H1 (cell line): ENCODE data around the gene CIZ1. TPM values are rescaled to one million over a fixed set of nuclear protein-coding genes. Genes with fewer than 3 reads are reported as not detected.

ENCODE experiments used
- CTCF ChIA-PET: fragments of 300-600 bp; sonication (Branson Sonifier 250); formaldehyde crosslinking; loops from one replicate; lab custom pipeline; 2021; ENCODE audit not compliant: partially characterized antibody; lab: Charles Lee
- POLR2A ChIA-PET: fragments of 300-600 bp; sonication (Branson Sonifier 250); formaldehyde crosslinking; loops from one replicate; lab custom pipeline; 2021; ENCODE audit warnings: inconsistent platforms; ENCODE audit not compliant: partially characterized antibody; lab: Charles Lee
- DNase-seq, 2 experiments: peaks; one replicate each; pipeline versions ENCODE4 v3.0.0 to v3.0.0-alpha.2; 2010 to 2022; ENCODE audit warnings: low spot score in 2 of 2, low read depth in 1 of 2, mixed read lengths in 1 of 2
- FAIRE-seq: peaks from 2 replicates; lab custom pipeline; 2011; peaks lifted over from hg19 to GRCh38; lab: Jason Lieb, UNC
- H2AFZ ChIP-seq: 2 replicates; pipeline ENCODE4 v1.8.1; 2012; ENCODE audit warnings: low read length, inconsistent platforms
- H2AK5ac ChIP-seq: 2 replicates; pipeline ENCODE4 v1.6.1; 2013; ENCODE audit warnings: low read depth, low read length
- H2BK120ac ChIP-seq: replicated peaks from 2 replicates; pipeline ENCODE3; 2013; ENCODE audit warnings: low read depth, low read length, inconsistent platforms
- H2BK12ac ChIP-seq: 2 replicates; pipeline ENCODE4 v1.6.1; 2013; ENCODE audit warnings: low read depth, low read length
- H2BK15ac ChIP-seq: 2 replicates; pipeline ENCODE4 v1.6.1; 2013; ENCODE audit warnings: low read length
- H2BK20ac ChIP-seq: 2 replicates; pipeline ENCODE4 v1.6.1; 2013; ENCODE audit warnings: low read length
- H2BK5ac ChIP-seq: 2 replicates; pipeline ENCODE4 v1.6.1; 2013; ENCODE audit warnings: low read depth, low read length
- H3K14ac ChIP-seq: 2 replicates; pipeline ENCODE4 v1.6.1; 2013; ENCODE audit warnings: inconsistent platforms; ENCODE audit not compliant: insufficient read length
- H3K18ac ChIP-seq: 2 replicates; pipeline ENCODE4 v1.6.1; 2013; ENCODE audit warnings: low read length; ENCODE audit errors: extremely low read depth
- H3K23ac ChIP-seq: 2 replicates; pipeline ENCODE4 v1.6.1; 2013; ENCODE audit warnings: inconsistent platforms; ENCODE audit not compliant: insufficient read length
- H3K23me2 ChIP-seq: 2 replicates; pipeline ENCODE4 v1.6.1; 2013; ENCODE audit warnings: low read depth, low read length
- H3K27ac ChIP-seq: 2 replicates; pipeline ENCODE4 v1.6.1; 2011; ENCODE audit warnings: low read depth, low read length, inconsistent platforms
- H3K27me3 ChIP-seq, 4 experiments: replicated peaks in 1 of 4; 1 replicate in 1 of 4; 2 replicates in 3 of 4; pipeline versions ENCODE4 v1.6.1 to v1.8.1; 2011 to 2013; ENCODE audit warnings: low read length in 3 of 4, mild to moderate bottlenecking in 3 of 4, inconsistent platforms in 2 of 4, mixed read lengths in 2 of 4, moderate library complexity in 1 of 4; ENCODE audit not compliant: control insufficient read depth in 3 of 4, insufficient read depth in 3 of 4; ENCODE audit errors: extremely low read depth in 1 of 4
- H3K36me3 ChIP-seq, 4 experiments: 2 replicates each; pipeline versions ENCODE4 v1.6.1 to v1.8.1; 2011 to 2013; ENCODE audit warnings: mild to moderate bottlenecking in 4 of 4, low read length in 3 of 4, moderate library complexity in 2 of 4, control low read depth in 1 of 4, inconsistent platforms in 1 of 4; ENCODE audit not compliant: insufficient read depth in 4 of 4, control insufficient read depth in 2 of 4
- H3K4ac ChIP-seq: replicated peaks from 2 replicates; pipeline ENCODE3; 2013; ENCODE audit warnings: low read length, low read depth, mixed read lengths, inconsistent platforms; ENCODE audit not compliant: insufficient read length
- H3K4me1 ChIP-seq, 4 experiments: replicated peaks in 1 of 4; 1 replicate in 1 of 4; 2 replicates in 3 of 4; pipeline versions ENCODE4 v1.6.1 to v1.8.1; 2011 to 2013; ENCODE audit warnings: low read length in 3 of 4, inconsistent platforms in 2 of 4, mixed read lengths in 1 of 4; ENCODE audit not compliant: insufficient read depth in 4 of 4, control insufficient read depth in 3 of 4
- H3K4me2 ChIP-seq, 2 experiments: 2 replicates each; pipeline versions ENCODE4 v1.6.1 to v1.8.1; 2011 to 2013; ENCODE audit warnings: low read depth in 2 of 2, low read length in 2 of 2, control low read depth in 1 of 2, inconsistent platforms in 1 of 2, mild to moderate bottlenecking in 1 of 2; ENCODE audit not compliant: insufficient read depth in 1 of 2
- H3K4me3 ChIP-seq, 4 experiments: fragments of 200-600, 300-600 bp in 1 of 4; sonication (generic), shearing (Covaris generic), sonication (Bioruptor Twin) in 1 of 4; 2 replicates each; pipeline versions ENCODE4 v1.5.1 to v1.8.1; 2011 to 2016; ENCODE audit warnings: low read length in 4 of 4, low read depth in 3 of 4, control low read depth in 2 of 4, inconsistent platforms in 2 of 4, mild to moderate bottlenecking in 2 of 4, mixed read lengths in 1 of 4, moderate library complexity in 1 of 4; ENCODE audit not compliant: insufficient read depth in 2 of 4; ENCODE audit errors: extremely low read depth in 1 of 4
- H3K56ac ChIP-seq: replicated peaks from 2 replicates; pipeline ENCODE3; 2013; ENCODE audit warnings: low read depth, mild to moderate bottlenecking, mixed read lengths, low read length, inconsistent platforms; ENCODE audit not compliant: insufficient read length
- H3K79me1 ChIP-seq: 2 replicates; pipeline ENCODE4 v1.6.1; 2013; ENCODE audit warnings: low read depth, low read length, control low read depth
- H3K79me2 ChIP-seq, 2 experiments: 2 replicates each; pipeline versions ENCODE4 v1.6.1 to v1.8.1; 2012 to 2013; ENCODE audit warnings: low read length in 2 of 2, mild to moderate bottlenecking in 2 of 2, inconsistent platforms in 1 of 2; ENCODE audit not compliant: insufficient read depth in 2 of 2, control insufficient read depth in 1 of 2
- H3K9ac ChIP-seq, 4 experiments: replicated peaks in 1 of 4; 1 replicate in 1 of 4; 2 replicates in 3 of 4; pipeline versions ENCODE4 v1.6.1 to v1.8.1; 2011 to 2013; ENCODE audit warnings: low read depth in 3 of 4, low read length in 3 of 4, control low read depth in 2 of 4, mild to moderate bottlenecking in 2 of 4, moderate library complexity in 2 of 4, inconsistent platforms in 1 of 4; ENCODE audit errors: extremely low read depth in 1 of 4
- H3K9me3 ChIP-seq, 2 experiments: 2 replicates each; pipeline versions ENCODE4 v1.6.1 to v1.8.1; 2012 to 2013; ENCODE audit warnings: mild to moderate bottlenecking in 2 of 2, moderate library complexity in 2 of 2, control low read depth in 1 of 2, inconsistent platforms in 1 of 2, low read depth in 1 of 2, low read length in 1 of 2, mixed read lengths in 1 of 2; ENCODE audit not compliant: insufficient read depth in 2 of 2
- H4K20me1 ChIP-seq, 2 experiments: replicated peaks in 1 of 2; 2 replicates each; pipeline versions ENCODE3 to v1.8.1; 2011 to 2013; ENCODE audit warnings: inconsistent platforms in 2 of 2, low read length in 2 of 2, mild to moderate bottlenecking in 1 of 2; ENCODE audit not compliant: insufficient read depth in 2 of 2, control insufficient read depth in 1 of 2
- H4K5ac ChIP-seq: 2 replicates; pipeline ENCODE4 v1.6.1; 2013; ENCODE audit warnings: low read length, low read depth, mixed read lengths, inconsistent platforms; ENCODE audit not compliant: insufficient read length
- H4K8ac ChIP-seq: 2 replicates; pipeline ENCODE4 v1.8.0; 2013; ENCODE audit warnings: mild to moderate bottlenecking, moderate library complexity, low read length, inconsistent platforms; ENCODE audit not compliant: insufficient read depth; ENCODE audit errors: extremely low read depth
- H4K91ac ChIP-seq: replicated peaks from 2 replicates; pipeline ENCODE3; 2013; ENCODE audit warnings: low read length, mixed read lengths, inconsistent platforms; ENCODE audit not compliant: insufficient read length
- CHD1 ChIP-seq: IDR thresholded peaks from 2 replicates; pipeline ENCODE4 v1.6.1; 2012; ENCODE audit warnings: low read depth, low read length, improper control_type of control experiment
- GABPA ChIP-seq: IDR thresholded peaks from 2 replicates; pipeline ENCODE4 v1.6.1; 2011; ENCODE audit warnings: mild to moderate bottlenecking, low read length, moderate library complexity, borderline replicate concordance; ENCODE audit not compliant: insufficient read depth
- KDM5A ChIP-seq: fragments of 200-600 bp; IDR thresholded peaks from 2 replicates; pipeline ENCODE4 v1.7.1; 2012; ENCODE audit warnings: mild to moderate bottlenecking, low read length, inconsistent platforms, mixed read lengths
- RFX5 ChIP-seq: IDR thresholded peaks from 2 replicates; pipeline ENCODE4 v1.6.1; 2011; ENCODE audit warnings: low read depth, low read length, improper control_type of control experiment, borderline replicate concordance
- RNF2 ChIP-seq: fragments of 200-900, 300-1000 bp; sonication (generic); IDR thresholded peaks from 2 replicates; pipeline ENCODE4 v1.7.1; 2016; ENCODE audit warnings: borderline replicate concordance, low read depth, mild to moderate bottlenecking, antibody characterized with exemption, low read length; ENCODE audit not compliant: poor library complexity, severe bottlenecking; ENCODE audit errors: missing control alignments
- ZNF274 ChIP-seq: IDR thresholded peaks from 2 replicates; pipeline ENCODE4 v1.7.0; 2012; ENCODE audit warnings: low read length, borderline replicate concordance; ENCODE audit errors: extremely low read depth
- WGBS, 2 experiments: shearing (Covaris generic) in 1 of 2; methylation state at CpG; one replicate each; pipeline versions ENCODE4 v1.1.6 to v1.1.7; 2013 to 2015; ENCODE audit warnings: low lambda C conversion rate in 2 of 2, mixed read lengths in 2 of 2, inconsistent platforms in 1 of 2, low coverage in 1 of 2, missing lambda C conversion rate in 1 of 2; ENCODE audit not compliant: insufficient replicate concordance in 2 of 2, insufficient coverage in 1 of 2, insufficient read length in 1 of 2; ENCODE audit errors: extremely low coverage in 1 of 2, missing lambda C conversion rate in 1 of 2; 5-methylcytosine and 5-hydroxymethylcytosine counted together
- polyA plus RNA-seq, 7 experiments: library from polyadenylated mRNA; depleted of rRNA in 3 of 7; stranded (reverse) in 5 of 7; unstranded in 2 of 7; fragments of >200 nt in 5 of 7; fragments of 200-250 nt in 2 of 7; gene quantifications; 1 replicate in 5 of 7; 2 replicates in 1 of 7; 4 replicates in 1 of 7; pipeline versions ENCODE4 v1.2.1 to v1.2.3, GENCODE V29; 2011 to 2013; ENCODE audit warnings: missing spikeins in 2 of 7, mixed read lengths in 2 of 7
- total RNA-seq: library from RNA; stranded (reverse); fragmentation: NEBNext Ultra II Directional; extraction: Animal tissue kit (Norgen Biotek cat#: 25700); gene quantifications from 2 replicates; pipeline ENCODE4 v1.2.1, GENCODE V29; 2021

The CIZ1 gene
- total and polyA plus RNA-seq, 2 of the 8 experiments (the other 6 are each of a cell fraction or from before 2014, with no cell fraction given), result 66.0 to 107 TPM

DNA sequence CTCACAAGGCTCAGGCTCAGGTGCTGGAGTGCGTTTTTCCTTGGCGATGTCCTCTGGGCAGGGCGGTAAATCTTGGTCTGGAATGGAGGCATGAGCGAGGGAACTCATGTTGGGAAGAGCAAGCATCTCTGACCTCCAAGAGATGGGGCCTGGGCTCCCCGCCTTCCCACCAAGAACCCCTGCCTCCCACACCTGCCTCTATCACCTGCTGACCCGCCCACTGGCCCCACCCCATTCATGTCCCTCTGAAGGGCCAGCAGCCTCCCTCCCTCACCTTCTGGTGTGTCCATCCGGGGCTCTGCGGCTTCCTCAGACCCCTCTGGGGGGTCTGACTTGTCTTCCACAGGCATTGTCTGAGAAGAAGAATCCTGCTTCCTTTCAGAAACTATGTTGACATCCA, 10.9 kb downstream of the CIZ1 start:
- FAIRE-seq (no peak), DNase-seq (no peak)
- Histone ChIP-seq H3K56ac (no peak overlapping the region), H3K27me3 (no peaks in the 10 kb centered on the region), H3K18ac (no peak overlapping the region), H2AK5ac (no peak overlapping the region), H3K23me2 (no peaks in the 10 kb centered on the region), H2BK5ac (no peak overlapping the region), H4K20me1 (peaks cover 3 to 9% of the 10 kb centered on the region in 2 experiments), H4K8ac (no peak overlapping the region), H2AFZ (no peak overlapping the region), H2BK12ac (no peak overlapping the region), H3K4me2 (no peak overlapping the region), H3K23ac (no peak overlapping the region), H3K4me1 (no peaks in the 10 kb centered on the region), H2BK15ac (no peak overlapping the region), H3K79me1 (no peaks in the 10 kb centered on the region), H4K91ac (no peak overlapping the region), H3K36me3 (peaks cover 17 to 34% (median 29%) of the 10 kb centered on the region in 4 experiments), H3K27ac (no peak overlapping the region), H3K9me3 (peaks cover 0 to 4% of the 10 kb centered on the region in 2 experiments; a peak in 1 of 4 replicates), H4K5ac (no peak overlapping the region), H3K14ac (no peak overlapping the region), H3K9ac (no peak overlapping the region; a peak in 1 of 7 replicates), H3K4me3 (no peak overlapping the region), H3K4ac (no peak overlapping the region), H3K79me2 (no peaks in the 10 kb centered on the region), H2BK20ac (no peak overlapping the region), H2BK120ac (no peak overlapping the region)
- WGBS, 2 experiments, result 91% methylated on average over 6 of the region's 8 CpGs; no CpG with 5 or more reads in 1 of the 2 experiments
- ChIA-PET CTCF (interaction anchor here (0.6 to 1.9 kb wide), 2 partner anchors 10 to 183 kb away, joined by 3 to 8 read pairs; partner anchors contain the start of gene CIZ1), POLR2A (interaction anchor here (3.2 kb wide), 1 partner anchor 10 kb away, joined by 11 read pairs; the partner anchor contains the start of gene CIZ1)
- TF ChIP-seq KDM5A, result no peak
- no peak for TF ChIP-seq ZNF274
- no peak for TF ChIP-seq RFX5
- no peak for TF ChIP-seq RNF2
- TF ChIP-seq CHD1, result no peak
- no peak for TF ChIP-seq GABPA
